GM18502 (cell line): ENCODE measurements around the gene B9D2.

ENCODE experiments used
- ATAC-seq: cut with Tn5 transposase; IDR thresholded peaks from one replicate; pipeline ENCODE4 v1.9.1; 2021; ENCODE audit warnings: mild to moderate bottlenecking; ENCODE audit not compliant: unreplicated experiment, poor library complexity

B9D2 gene

GRCh38 chr19:41330946-41331678 lies 32.8 kb downstream of the B9D2 start:
- no peak for ATAC-seq

- no peak for ATAC-seq
Observed at GRCh38 chr19:41330481-41330880, 33.5 kb downstream of the B9D2 start.

GRCh38 chr19:41328842-41329225 lies 35.1 kb downstream of the B9D2 start:
- no peak for ATAC-seq

- peak; percentile 6 for ATAC-seq
Observed at GRCh38 chr19:41328157-41328841, 35.6 kb downstream of the B9D2 start.

GRCh38 chr19:41327576-41328156 lies 36.3 kb downstream of the B9D2 start:
- peak; percentile 56 for ATAC-seq

- no peak for ATAC-seq
Observed at GRCh38 chr19:41327076-41327575, 36.8 kb downstream of the B9D2 start.

- ATAC-seq = no peak
Observed at GRCh38 chr19:41325947-41326706, 37.8 kb downstream of the B9D2 start.

GRCh38 chr19:41325640-41325946 lies 38.4 kb downstream of the B9D2 start:
- ATAC-seq = no peak

GRCh38 chr19:41324921-41325639 lies 38.9 kb downstream of the B9D2 start:
- no peak for ATAC-seq

GRCh38 chr19:41324231-41324702 lies 39.7 kb downstream of the B9D2 start:
- ATAC-seq = no peak

GRCh38 chr19:41323430-41324125 lies 40.4 kb downstream of the B9D2 start:
- ATAC-seq = no peak

GRCh38 chr19:41323023-41323422 lies 40.9 kb downstream of the B9D2 start:
- no peak for ATAC-seq

GRCh38 chr19:41322451-41322850 lies 41.5 kb downstream of the B9D2 start:
- no peak for ATAC-seq

GRCh38 chr19:41321600-41322270 lies 42.2 kb downstream of the B9D2 start:
- ATAC-seq = no peak

- ATAC-seq = no peak
Observed at GRCh38 chr19:41321204-41321599, 42.7 kb downstream of the B9D2 start.

GRCh38 chr19:41320568-41320967 lies 43.4 kb downstream of the B9D2 start:
- ATAC-seq = no peak

- no peak for ATAC-seq
Observed at GRCh38 chr19:41320185-41320518, 43.8 kb downstream of the B9D2 start.

GRCh38 chr19:41319500-41320184 lies 44.3 kb downstream of the B9D2 start:
- no peak for ATAC-seq
